ENCODE data around the gene ADCY2. TPM values are rescaled to one million over a fixed set of nuclear protein-coding genes. Genes with fewer than 3 reads are reported as not detected.
A peak's percentile ranks its signal among the peaks of the same experiment; 100 is the strongest.

Gene ADCY2
- total and polyA plus RNA-seq, 7 experiments from 2014 or later: not detected

GRCh38 chr5:7770436-7770835 lies 374.5 kb downstream of the ADCY2 start:
- Histone ChIP-seq H3K4me3 (ENCODE audit: low read length) (no peak overlapping the region), H3K9me3 (ENCODE audit: control insufficient read depth in 2 of 3, low read length in 3 of 3) (no peaks in the 10 kb centered on the region), H3K27ac (ENCODE audit: low read depth, low read length) (no peak overlapping the region), H3K36me3 (ENCODE audit: control insufficient read depth in 2 of 3, insufficient read depth in 3 of 3, low read length in 3 of 3) (no peaks in the 10 kb centered on the region), H3K4me1 (ENCODE audit: control insufficient read depth in 2 of 2, insufficient read depth in 2 of 2, low read length in 2 of 2) (no peaks in the 10 kb centered on the region), H3K27me3 (ENCODE audit: control insufficient read depth in 2 of 2, insufficient read depth in 2 of 2, low read length in 2 of 2) (no peaks in the 10 kb centered on the region)
- no peak for ATAC-seq
- Mint-ChIP-seq H3K4me1 (no peaks in the 10 kb centered on the region), H3K36me3 (no peaks in the 10 kb centered on the region), H3K9me3 (peaks cover 0 to 4% (median 0%) of the 10 kb centered on the region in 11 donors), H3K27me3 (peaks cover 11 to 43% (median 28%) of the 10 kb centered on the region in 5 donors), H3K4me3 (no peak overlapping the region), H3K27ac (no peak overlapping the region)
- intact Hi-C loops (cut with micrococcal nuclease): no loop called here
- POLR2A ChIA-PET: no interaction called here
- CTCF ChIA-PET: no interaction called here
- DNase-seq: no peak

DNA sequence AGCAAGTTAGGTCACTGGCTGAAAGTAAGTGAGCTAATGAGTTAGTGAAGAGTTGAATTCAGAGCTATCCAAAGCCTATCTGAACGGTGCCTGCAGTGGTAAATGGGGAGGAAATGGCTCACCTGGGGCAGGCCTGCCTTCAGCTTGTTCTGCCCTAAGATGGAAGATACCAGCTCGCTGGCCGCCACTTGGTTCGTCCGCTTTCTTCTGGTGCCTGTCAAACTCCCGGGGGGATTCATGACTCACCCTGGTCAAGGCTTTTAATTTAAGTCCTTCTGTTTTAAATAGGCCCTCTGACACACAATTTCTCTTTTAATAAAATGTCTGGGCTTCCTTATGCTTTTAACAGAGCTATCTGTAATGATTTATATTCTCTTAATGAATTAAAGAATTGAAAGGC lies 376.2 kb downstream of the ADCY2 start:
- no peak for ATAC-seq
- intact Hi-C loops (cut with micrococcal nuclease): no loop called here

GRCh38 chr5:7773178-7773577 lies 377.2 kb downstream of the ADCY2 start:
- H3K36me3 ChIP-seq (ENCODE audit: control insufficient read depth in 2 of 3, insufficient read depth in 3 of 3, low read length in 3 of 3): no peaks in the 10 kb centered on the region
- ATAC-seq: no peak
- intact Hi-C loops (cut with micrococcal nuclease): no loop called here
- CTCF ChIA-PET: no interaction called here
- H3K27ac ChIP-seq (ENCODE audit: low read depth, low read length): no peak overlapping the region
- H3K9me3 ChIP-seq (ENCODE audit: control insufficient read depth in 2 of 3, low read length in 3 of 3): no peaks in the 10 kb centered on the region
- no peaks in the 10 kb centered on the region for H3K27me3 ChIP-seq (ENCODE audit: control insufficient read depth in 2 of 2, insufficient read depth in 2 of 2, low read length in 2 of 2)
- H3K4me1 ChIP-seq (ENCODE audit: control insufficient read depth in 2 of 2, insufficient read depth in 2 of 2, low read length in 2 of 2): no peaks in the 10 kb centered on the region
- Mint-ChIP-seq H3K27me3 (peaks cover 11 to 44% (median 31%) of the 10 kb centered on the region in 5 donors), H3K4me1 (no peaks in the 10 kb centered on the region), H3K27ac (no peak overlapping the region), H3K36me3 (peaks cover 0 to 3% (median 0%) of the 10 kb centered on the region in 5 donors), H3K9me3 (peaks cover 0 to 8% (median 0%) of the 10 kb centered on the region in 11 donors), H3K4me3 (no peak overlapping the region)
- POLR2A ChIA-PET: no interaction called here
- DNase-seq: no peak
- no peak overlapping the region for H3K4me3 ChIP-seq (ENCODE audit: low read length)

More for the DNA sequence above, 376.2 kb downstream of the ADCY2 start:
- DNase-seq: no peak
- peaks cover 11 to 43% (median 26%) of the 10 kb centered on the region in 5 donors for H3K27me3 Mint-ChIP-seq
- H3K4me1 ChIP-seq (ENCODE audit: control insufficient read depth in 2 of 2, insufficient read depth in 2 of 2, low read length in 2 of 2): no peaks in the 10 kb centered on the region
- no peaks in the 10 kb centered on the region for H3K4me1 Mint-ChIP-seq
- CTCF ChIA-PET: no interaction called here
- H3K9me3 ChIP-seq (ENCODE audit: control insufficient read depth in 2 of 3, low read length in 3 of 3): no peaks in the 10 kb centered on the region
- no peak overlapping the region for H3K4me3 Mint-ChIP-seq
- H3K27ac Mint-ChIP-seq: no peak overlapping the region
- POLR2A ChIA-PET: no interaction called here
- no peaks in the 10 kb centered on the region for H3K36me3 ChIP-seq (ENCODE audit: control insufficient read depth in 2 of 3, insufficient read depth in 3 of 3, low read length in 3 of 3)
- peaks cover 0 to 3% (median 0%) of the 10 kb centered on the region in 5 donors for H3K36me3 Mint-ChIP-seq
- H3K27ac ChIP-seq (ENCODE audit: low read depth, low read length): no peak overlapping the region
- peaks cover 0 to 4% (median 0%) of the 10 kb centered on the region in 11 donors for H3K9me3 Mint-ChIP-seq
- no peaks in the 10 kb centered on the region for H3K27me3 ChIP-seq (ENCODE audit: control insufficient read depth in 2 of 2, insufficient read depth in 2 of 2, low read length in 2 of 2)
- no peak overlapping the region for H3K4me3 ChIP-seq (ENCODE audit: low read length)

DNA sequence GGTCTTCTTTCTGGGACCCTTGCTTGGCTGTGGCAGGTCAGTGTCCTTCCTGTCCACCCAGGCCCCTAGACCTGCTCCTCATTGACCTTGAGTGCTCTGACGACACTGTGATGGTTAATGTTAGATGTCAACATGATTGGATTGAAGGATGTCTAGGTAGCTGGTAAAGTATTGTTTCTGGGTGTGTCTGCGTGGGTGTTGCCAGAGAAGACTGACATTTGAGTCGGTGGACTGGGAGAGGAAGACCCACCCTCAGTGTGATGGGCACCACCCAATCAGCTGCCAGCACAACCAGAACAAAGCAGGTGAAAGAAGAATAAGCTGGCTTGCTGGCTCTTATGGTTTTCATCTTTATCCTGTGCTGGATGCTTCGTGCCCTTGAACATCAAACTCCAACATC lies 380.5 kb downstream of the ADCY2 start:
- H3K4me1 ChIP-seq (ENCODE audit: control insufficient read depth in 2 of 2, insufficient read depth in 2 of 2, low read length in 2 of 2): peaks cover 7 to 12% of the 10 kb centered on the region in 2 donors
- POLR2A ChIA-PET: no interaction called here

DNA sequence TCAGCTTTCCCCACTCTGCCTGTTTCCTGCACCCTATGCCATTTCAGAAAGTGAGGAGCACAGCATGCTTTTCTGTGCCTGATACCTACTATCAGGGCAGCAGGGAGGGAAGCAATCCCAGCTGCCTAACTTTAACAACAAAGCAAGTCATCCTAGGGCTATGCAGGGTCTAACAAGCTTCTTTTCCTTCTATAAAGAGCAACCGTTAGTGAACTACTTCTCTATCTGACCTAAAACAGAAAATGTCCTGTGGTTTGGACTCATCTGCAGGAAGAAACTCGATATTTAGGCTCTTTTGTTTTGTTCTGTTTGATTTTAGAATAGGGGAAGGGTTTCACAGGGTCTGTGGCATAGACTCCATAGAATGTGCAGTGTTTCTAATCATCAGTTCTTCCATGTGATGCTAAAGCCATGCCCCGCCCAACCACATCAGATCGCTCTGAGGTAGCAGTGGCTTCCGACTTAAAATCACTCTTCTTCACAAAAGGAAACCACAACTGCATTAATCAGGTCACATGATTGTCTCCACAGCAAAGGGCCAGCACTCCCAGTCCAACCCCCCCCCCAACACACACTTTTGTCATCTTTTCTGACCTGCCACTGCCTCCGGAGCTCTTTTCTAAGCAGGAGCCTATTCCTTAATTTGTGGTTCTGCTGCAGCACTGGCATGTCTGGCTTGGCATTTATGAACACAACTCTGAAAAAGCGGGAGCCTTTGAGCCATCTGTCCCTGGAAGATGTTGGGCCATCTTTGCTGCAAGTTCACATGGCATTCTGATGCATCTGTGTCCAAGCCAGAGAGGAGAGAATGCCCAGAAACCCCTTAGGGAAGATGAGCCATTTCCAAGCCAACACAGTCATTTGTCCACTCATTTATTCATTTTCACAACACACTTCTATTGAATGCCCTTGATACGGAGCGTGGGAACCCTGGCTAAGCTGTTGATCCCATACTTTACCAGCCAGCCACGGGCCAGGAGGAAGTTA lies 383.4 kb downstream of the ADCY2 start:
- Histone ChIP-seq H3K4me3 (ENCODE audit: low read length) (no peak overlapping the region), H3K27ac (ENCODE audit: low read depth, low read length) (no peak overlapping the region), H3K4me1 (ENCODE audit: control insufficient read depth in 2 of 2, insufficient read depth in 2 of 2, low read length in 2 of 2) (peaks cover 7 to 12% of the 10 kb centered on the region in 2 donors), H3K9me3 (ENCODE audit: control insufficient read depth in 2 of 3, low read length in 3 of 3) (no peaks in the 10 kb centered on the region), H3K27me3 (ENCODE audit: control insufficient read depth in 2 of 2, insufficient read depth in 2 of 2, low read length in 2 of 2) (no peaks in the 10 kb centered on the region), H3K36me3 (ENCODE audit: control insufficient read depth in 2 of 3, insufficient read depth in 3 of 3, low read length in 3 of 3) (no peaks in the 10 kb centered on the region)
- POLR2A ChIA-PET: no interaction called here
- peaks cover 0 to 3% (median 0%) of the 10 kb centered on the region in 5 donors for H3K36me3 Mint-ChIP-seq
- peaks cover 8 to 16% (median 14%) of the 10 kb centered on the region in 7 donors for H3K4me1 Mint-ChIP-seq
- peaks cover 0 to 8% (median 0%) of the 10 kb centered on the region in 11 donors for H3K9me3 Mint-ChIP-seq
- peak; percentile 38 for ATAC-seq
- no peak overlapping the region for H3K27ac Mint-ChIP-seq
- DNase-seq: no peak
- intact Hi-C loops (cut with micrococcal nuclease): no loop called here
- CTCF ChIA-PET: no interaction called here
- peak overlapping the region in 1 of 10 donors; percentile 54 for H3K4me3 Mint-ChIP-seq
- H3K27me3 Mint-ChIP-seq: peaks cover 22 to 78% (median 67%) of the 10 kb centered on the region in 5 donors

More for the DNA sequence above, 380.5 kb downstream of the ADCY2 start:
- H3K36me3 ChIP-seq (ENCODE audit: control insufficient read depth in 2 of 3, insufficient read depth in 3 of 3, low read length in 3 of 3): no peaks in the 10 kb centered on the region
- Mint-ChIP-seq H3K4me1 (peaks cover 8 to 16% (median 14%) of the 10 kb centered on the region in 7 donors), H3K27ac (no peak overlapping the region), H3K27me3 (peaks cover 23 to 63% (median 49%) of the 10 kb centered on the region in 5 donors), H3K9me3 (peaks cover 0 to 8% (median 0%) of the 10 kb centered on the region in 11 donors), H3K4me3 (no peak overlapping the region), H3K36me3 (peaks cover 0 to 3% (median 0%) of the 10 kb centered on the region in 5 donors)
- ATAC-seq: no peak
- H3K9me3 ChIP-seq (ENCODE audit: control insufficient read depth in 2 of 3, low read length in 3 of 3): no peaks in the 10 kb centered on the region
- no peak overlapping the region for H3K27ac ChIP-seq (ENCODE audit: low read depth, low read length)
- H3K27me3 ChIP-seq (ENCODE audit: control insufficient read depth in 2 of 2, insufficient read depth in 2 of 2, low read length in 2 of 2): no peaks in the 10 kb centered on the region
- intact Hi-C loops (cut with micrococcal nuclease): no loop called here
- CTCF ChIA-PET: interaction anchor here (0.9 kb wide), 1 partner anchor 39 kb away, joined by 3 read pairs; no protein-coding TSS in a partner anchor
- DNase-seq: no peak
- H3K4me3 ChIP-seq (ENCODE audit: low read length): no peak overlapping the region

DNA sequence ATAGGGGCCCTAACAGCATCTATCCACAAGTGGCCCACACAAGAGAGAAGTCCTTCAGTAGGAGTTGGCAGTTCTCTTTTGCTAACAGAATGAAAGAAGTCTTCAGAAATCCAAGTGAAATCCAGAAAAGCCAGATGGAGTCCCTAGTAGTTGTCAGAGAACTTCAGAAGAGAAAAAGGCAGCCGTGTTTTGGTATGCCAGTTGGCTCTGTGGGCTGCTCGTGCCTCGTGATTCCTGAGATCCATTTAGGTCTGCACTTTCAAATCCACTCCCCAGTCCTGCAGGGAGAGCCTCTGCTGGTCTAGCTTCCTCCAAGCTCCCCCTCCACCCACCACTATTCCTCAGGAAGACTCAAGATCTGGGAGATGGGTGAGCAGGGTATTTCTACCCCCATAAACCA lies 386.0 kb downstream of the ADCY2 start:
- H3K9me3 Mint-ChIP-seq: peaks cover 0 to 5% (median 0%) of the 10 kb centered on the region in 11 donors
- no peaks in the 10 kb centered on the region for H3K36me3 Mint-ChIP-seq
- no peak overlapping the region for H3K27ac Mint-ChIP-seq
- ATAC-seq (no peak), DNase-seq (no peak)
- H3K27me3 ChIP-seq (ENCODE audit: control insufficient read depth in 2 of 2, insufficient read depth in 2 of 2, low read length in 2 of 2): no peaks in the 10 kb centered on the region
- H3K4me1 Mint-ChIP-seq: peaks cover 8 to 16% (median 14%) of the 10 kb centered on the region in 7 donors
- no peak overlapping the region for H3K4me3 Mint-ChIP-seq
- H3K9me3 ChIP-seq (ENCODE audit: control insufficient read depth in 2 of 3, low read length in 3 of 3): no peaks in the 10 kb centered on the region
- H3K27ac ChIP-seq (ENCODE audit: low read depth, low read length): no peak overlapping the region
- ChIA-PET CTCF (no interaction called here), POLR2A (no interaction called here)
- peaks cover 26 to 73% (median 68%) of the 10 kb centered on the region in 5 donors for H3K27me3 Mint-ChIP-seq
- H3K4me3 ChIP-seq (ENCODE audit: low read length): no peak overlapping the region
- H3K4me1 ChIP-seq (ENCODE audit: control insufficient read depth in 2 of 2, insufficient read depth in 2 of 2, low read length in 2 of 2): peaks cover 7 to 12% of the 10 kb centered on the region in 2 donors
- intact Hi-C loops (cut with micrococcal nuclease): no loop called here
- H3K36me3 ChIP-seq (ENCODE audit: control insufficient read depth in 2 of 3, insufficient read depth in 3 of 3, low read length in 3 of 3): no peaks in the 10 kb centered on the region

All from naive thymus-derived CD4-positive, alpha-beta T cell (primary cell).